GM19328 (cell line): Measurements from ENCODE around the gene VAT1L.

Experiments used
- ATAC-seq: cut with Tn5 transposase; IDR thresholded peaks from one replicate; pipeline ENCODE4 v1.9.1; 2021; ENCODE audit warnings: mild to moderate bottlenecking, moderate library complexity; ENCODE audit not compliant: unreplicated experiment

The VAT1L gene

DNA sequence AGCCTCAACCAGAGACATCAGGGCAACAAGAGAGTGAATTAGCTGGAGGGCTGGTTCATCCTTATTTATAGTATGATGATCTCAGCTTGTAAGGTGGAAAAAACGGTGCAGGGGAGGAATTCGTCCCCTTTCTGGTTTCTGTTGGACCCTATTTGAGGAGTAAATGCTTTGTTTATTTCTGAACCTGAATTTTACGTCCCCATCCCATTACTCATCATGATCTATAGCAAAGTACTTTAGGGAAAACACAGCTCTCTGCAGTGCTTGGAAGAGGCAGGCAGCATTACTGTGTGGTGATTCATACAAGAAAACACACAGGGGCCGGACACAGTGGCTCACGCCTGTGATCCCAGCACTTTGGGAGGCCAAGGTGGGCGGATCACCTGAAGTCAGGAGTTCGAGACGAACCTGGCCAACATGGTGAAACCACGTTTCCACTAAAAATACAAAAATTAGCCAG lies 8.0 kb upstream of the VAT1L start:
- no peak for ATAC-seq

DNA sequence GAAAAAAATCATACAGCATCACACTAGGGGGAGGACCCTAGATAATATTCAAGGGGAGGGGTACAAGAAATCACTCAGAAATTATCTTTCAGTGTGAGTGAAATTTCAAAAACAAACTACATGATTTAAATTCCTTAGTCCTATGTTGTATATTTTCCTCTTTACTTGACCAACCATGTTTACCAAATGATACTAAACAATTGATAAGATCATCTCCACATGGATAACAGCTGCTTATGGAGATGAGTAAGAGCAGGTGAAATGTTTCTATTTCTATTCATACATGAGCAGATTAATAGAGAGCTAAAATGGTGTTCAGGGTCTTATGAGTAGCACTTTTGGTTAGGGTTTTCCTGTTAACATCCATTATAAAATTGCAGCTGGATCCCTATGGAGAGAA lies 7.3 kb upstream of the VAT1L start:
- ATAC-seq, result no peak

DNA sequence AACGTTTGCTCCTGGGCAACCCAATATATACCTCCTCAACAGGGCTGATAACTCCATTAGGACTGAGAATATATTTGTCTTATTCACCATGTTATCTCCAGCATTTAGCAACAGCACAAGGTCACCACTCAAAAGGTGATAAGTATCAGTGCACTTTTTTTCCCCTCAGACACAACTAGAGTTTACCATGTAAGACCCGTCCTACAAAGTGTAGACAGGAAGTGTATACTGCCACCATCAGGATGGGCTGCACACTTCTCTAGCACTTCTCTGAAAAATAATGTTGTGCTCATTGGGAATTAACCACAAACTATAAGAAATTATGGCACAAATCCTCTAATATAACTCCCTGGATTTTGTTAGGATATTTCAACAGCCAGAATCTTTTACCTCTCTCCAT lies 5.7 kb upstream of the VAT1L start:
- no peak for ATAC-seq

- no peak for ATAC-seq
Measured at GRCh38 chr16:77784441-77785372, 3.7 kb upstream of the VAT1L start.

DNA sequence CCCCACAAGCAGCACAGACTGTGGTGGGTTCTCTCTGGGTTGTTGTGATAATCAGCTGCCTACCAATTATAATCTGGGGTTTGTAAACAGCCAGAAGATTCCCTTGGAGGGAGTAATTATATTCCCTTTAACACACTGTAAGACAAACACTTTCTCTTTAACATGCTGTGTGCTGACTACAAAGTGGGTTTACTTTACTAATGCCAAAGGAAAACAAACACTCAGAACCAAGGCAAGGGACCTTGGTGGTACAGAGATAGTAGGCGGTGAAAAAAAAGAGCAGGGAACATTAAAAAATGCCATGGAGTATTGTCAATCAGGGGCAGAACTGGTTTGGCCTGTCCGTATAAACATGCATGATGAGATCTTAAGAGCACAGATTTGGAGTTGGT lies 3.0 kb upstream of the VAT1L start:
- ATAC-seq, result no peak

- ATAC-seq, result no peak
Measured at GRCh38 chr16:77786186-77786847, 2.0 kb upstream of the VAT1L start.

- ATAC-seq, result no peak
Measured at GRCh38 chr16:77787452-77787851, 912 bp upstream of the VAT1L start.

- ATAC-seq, result no peak
Measured at GRCh38 chr16:77789085-77790008, 983 bp downstream of the VAT1L start.

GRCh38 chr16:77790009-77790372 lies 1.6 kb downstream of the VAT1L start:
- no peak for ATAC-seq

GRCh38 chr16:77790912-77791311 lies 2.5 kb downstream of the VAT1L start:
- ATAC-seq, result no peak

- ATAC-seq, result no peak
Measured at GRCh38 chr16:77793417-77793816, 5.1 kb downstream of the VAT1L start.

DNA sequence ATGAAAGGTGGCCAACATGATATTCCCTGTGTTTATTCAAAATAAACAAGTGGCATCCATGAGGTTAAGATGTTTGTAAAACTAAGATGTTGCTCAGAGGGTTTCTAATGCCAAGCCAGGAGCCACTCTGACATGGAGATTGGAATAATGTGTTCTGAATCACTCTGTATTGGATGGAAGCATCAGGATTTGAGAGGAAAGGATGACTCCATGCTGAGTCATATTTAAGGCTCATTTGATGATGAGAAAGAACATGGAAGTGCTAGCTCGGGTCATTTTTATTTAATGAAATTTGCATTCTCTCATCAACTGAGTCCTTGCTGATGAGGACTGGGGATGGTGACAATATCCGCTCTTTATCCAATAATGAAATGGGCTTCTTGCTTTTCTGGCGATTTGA lies 6.2 kb downstream of the VAT1L start:
- no peak for ATAC-seq

DNA sequence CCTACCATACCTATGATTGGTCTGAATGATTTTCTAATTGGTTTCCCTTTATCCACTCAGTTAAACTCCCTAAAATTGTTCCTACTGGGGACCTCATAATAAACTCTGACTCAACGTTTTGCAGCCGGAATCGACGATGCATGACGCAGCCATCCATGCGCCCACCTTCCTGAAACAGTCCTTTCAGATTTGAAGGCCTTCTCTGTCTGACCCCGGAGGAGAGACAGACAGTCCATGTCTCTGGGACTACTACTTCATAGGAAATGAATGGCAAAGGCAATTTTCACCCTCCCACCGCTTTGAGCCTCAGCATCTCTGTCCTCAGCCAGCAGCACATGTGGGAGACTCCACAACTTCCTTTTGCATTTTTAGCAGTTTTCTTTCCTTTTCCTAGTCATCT lies 13.5 kb downstream of the VAT1L start:
- ATAC-seq, result no peak

- ATAC-seq, result no peak
Measured at GRCh38 chr16:77805398-77805797, 17.0 kb downstream of the VAT1L start.

DNA sequence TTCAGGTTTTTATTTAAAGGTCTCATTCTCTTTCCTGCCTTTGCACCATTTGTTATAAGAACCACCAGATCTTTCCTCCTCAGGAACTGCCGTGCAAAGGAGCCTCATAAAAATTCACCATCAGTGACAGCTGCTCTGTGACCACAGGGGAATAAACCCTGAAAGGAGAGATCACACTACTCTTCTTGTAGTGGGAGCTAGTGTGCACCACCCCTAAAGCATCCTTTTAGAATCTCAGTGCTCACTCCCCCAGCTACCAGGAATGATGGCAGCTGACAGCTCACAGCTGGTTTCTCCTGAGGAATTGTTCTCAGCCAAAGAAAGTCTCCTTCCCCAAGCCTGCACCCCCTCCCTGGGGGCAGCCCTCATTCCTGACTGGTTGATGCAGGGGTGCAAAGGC lies 18.7 kb downstream of the VAT1L start:
- no peak for ATAC-seq

DNA sequence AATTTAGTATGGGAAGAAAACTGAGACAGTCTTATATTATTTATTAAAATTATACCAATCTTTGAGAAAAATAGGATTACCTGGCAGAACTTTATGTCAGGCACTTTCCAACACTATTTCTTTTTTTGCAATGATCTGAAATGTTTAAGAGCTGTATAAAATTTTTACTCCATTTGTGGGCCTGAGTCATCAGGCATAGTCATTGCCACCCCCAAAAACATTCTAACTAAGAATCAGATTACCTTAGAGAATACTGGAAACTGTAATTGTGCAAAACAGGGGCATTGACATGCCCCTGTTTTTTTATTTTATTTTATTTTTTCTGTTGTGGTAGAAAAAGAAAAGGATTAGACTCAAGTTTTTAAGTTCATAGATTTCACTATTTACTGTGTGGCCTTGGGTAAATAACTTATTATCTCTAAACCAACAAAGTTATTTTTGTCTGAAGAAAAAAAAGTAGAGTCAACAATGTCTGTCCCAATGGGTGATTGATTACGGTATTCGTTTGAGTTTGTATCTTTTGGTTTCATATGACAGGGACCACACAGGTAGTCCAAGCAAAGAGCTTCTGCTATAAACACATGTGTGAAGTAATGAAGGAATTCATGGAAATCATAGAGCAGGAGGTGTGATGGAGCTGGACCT lies 24.6 kb downstream of the VAT1L start:
- ATAC-seq, result no peak

DNA sequence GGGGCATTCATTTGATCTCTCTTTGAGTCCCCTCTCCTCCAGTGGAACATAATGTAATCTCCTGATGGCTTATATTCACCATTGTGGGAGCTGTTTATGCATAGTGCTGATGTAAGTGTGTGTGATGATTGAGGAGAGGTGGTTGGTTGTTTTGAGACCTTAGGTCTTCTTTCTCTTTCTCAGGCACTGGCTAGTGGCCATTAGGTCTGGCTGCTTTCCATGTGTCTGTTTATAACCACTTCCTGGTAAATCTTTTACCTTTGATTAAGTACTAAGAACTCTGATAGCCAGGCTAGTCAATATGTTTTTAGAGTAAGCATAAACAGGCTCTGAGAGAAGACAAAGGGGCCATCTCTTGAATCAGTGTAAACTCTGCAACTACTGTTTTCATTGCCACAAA lies 27.9 kb downstream of the VAT1L start:
- no peak for ATAC-seq

- no peak for ATAC-seq
Measured at GRCh38 chr16:77820340-77820739, 32.0 kb downstream of the VAT1L start.

- no peak for ATAC-seq
Measured at GRCh38 chr16:77822661-77823060, 34.3 kb downstream of the VAT1L start.

GRCh38 chr16:77823067-77823466 lies 34.7 kb downstream of the VAT1L start:
- no peak for ATAC-seq

GRCh38 chr16:77825196-77825595 lies 36.8 kb downstream of the VAT1L start:
- ATAC-seq, result no peak
